ENCODE results near the gene TPR. TPM values are rescaled to one million over a fixed set of nuclear protein-coding genes. Genes with fewer than 3 reads are reported as not detected.

Gene TPR
- total RNA-seq, 1 experiment from 2014 or later = 61.8 TPM

GRCh38 chr1:186292875-186293274, 82.2 kb downstream of the TPR start:
- Histone ChIP-seq H3K27me3 (replicated peaks) (0 out of 2 replicates have a peak, but pooled peaks cover 3% of the 10 kb centered on the region), H3K9me3 (replicated peaks) (no peaks in the 10 kb centered on the region), H3K4me3 (no peak overlapping the region), H3K4me1 (replicated peaks) (no peaks in the 10 kb centered on the region), H3K27ac (no peak overlapping the region), H3K36me3 (no peaks in the 10 kb centered on the region)
- no peak for DNase-seq (ENCODE audit: low read depth in 1 of 2, low spot score in 2 of 2)

GRCh38 chr1:186291271-186291670, 83.8 kb downstream of the TPR start:
- DNase-seq (ENCODE audit: low read depth in 1 of 2, low spot score in 2 of 2) = no peak
- Histone ChIP-seq H3K27ac (no peak overlapping the region), H3K36me3 (no peaks in the 10 kb centered on the region), H3K9me3 (replicated peaks) (no peaks in the 10 kb centered on the region), H3K4me1 (replicated peaks) (no peaks in the 10 kb centered on the region), H3K27me3 (replicated peaks) (0 out of 2 replicates have a peak, but pooled peaks cover 3% of the 10 kb centered on the region), H3K4me3 (no peak overlapping the region)

GRCh38 chr1:186289943-186290545, 85.0 kb downstream of the TPR start:
- Histone ChIP-seq H3K36me3 (no peaks in the 10 kb centered on the region), H3K4me1 (replicated peaks) (no peaks in the 10 kb centered on the region), H3K4me3 (no peak overlapping the region), H3K27ac (no peak overlapping the region), H3K27me3 (replicated peaks) (0 out of 2 replicates have a peak, but pooled peaks cover 3% of the 10 kb centered on the region), H3K9me3 (replicated peaks) (no peaks in the 10 kb centered on the region)
- no peak for DNase-seq (ENCODE audit: low read depth in 1 of 2, low spot score in 2 of 2)

GRCh38 chr1:186286615-186287315, 88.3 kb downstream of the TPR start:
- Histone ChIP-seq H3K4me1 (replicated peaks) (no peaks in the 10 kb centered on the region), H3K4me3 (no peak overlapping the region), H3K36me3 (no peaks in the 10 kb centered on the region), H3K9me3 (replicated peaks) (no peaks in the 10 kb centered on the region), H3K27ac (no peak overlapping the region), H3K27me3 (replicated peaks) (no peaks in the 10 kb centered on the region)
- no peak for DNase-seq (ENCODE audit: low read depth in 1 of 2, low spot score in 2 of 2)

GRCh38 chr1:186283374-186283773, 91.7 kb downstream of the TPR start:
- Histone ChIP-seq H3K9me3 (replicated peaks) (no peaks in the 10 kb centered on the region), H3K4me1 (replicated peaks) (no peaks in the 10 kb centered on the region), H3K4me3 (no peak overlapping the region), H3K27me3 (replicated peaks) (no peaks in the 10 kb centered on the region), H3K27ac (no peak overlapping the region), H3K36me3 (no peaks in the 10 kb centered on the region)
- no peak for DNase-seq (ENCODE audit: low read depth in 1 of 2, low spot score in 2 of 2)

GRCh38 chr1:186282466-186282865, 92.6 kb downstream of the TPR start:
- H3K4me1 ChIP-seq (replicated peaks) = no peaks in the 10 kb centered on the region
- H3K9me3 ChIP-seq (replicated peaks) = no peaks in the 10 kb centered on the region
- no peak overlapping the region for H3K27ac ChIP-seq
- no peaks in the 10 kb centered on the region for H3K36me3 ChIP-seq
- H3K4me3 ChIP-seq = no peak overlapping the region
- no peak for DNase-seq (ENCODE audit: low read depth in 1 of 2, low spot score in 2 of 2)
- no peaks in the 10 kb centered on the region for H3K27me3 ChIP-seq (replicated peaks)

- Histone ChIP-seq H3K9me3 (replicated peaks) (no peaks in the 10 kb centered on the region), H3K27me3 (replicated peaks) (no peaks in the 10 kb centered on the region), H3K4me3 (no peak overlapping the region), H3K27ac (no peak overlapping the region), H3K36me3 (no peaks in the 10 kb centered on the region), H3K4me1 (replicated peaks) (no peaks in the 10 kb centered on the region)
- DNase-seq (ENCODE audit: low read depth in 1 of 2, low spot score in 2 of 2) = no peak
Measured at GRCh38 chr1:186275822-186276221, 99.2 kb downstream of the TPR start.

GRCh38 chr1:186272486-186272885, 102.6 kb downstream of the TPR start:
- Histone ChIP-seq H3K27me3 (replicated peaks) (no peaks in the 10 kb centered on the region), H3K27ac (no peak overlapping the region), H3K9me3 (replicated peaks) (no peaks in the 10 kb centered on the region), H3K4me3 (no peak overlapping the region), H3K4me1 (replicated peaks) (no peaks in the 10 kb centered on the region), H3K36me3 (no peaks in the 10 kb centered on the region)
- no peak for DNase-seq (ENCODE audit: low read depth in 1 of 2, low spot score in 2 of 2)

- DNase-seq (ENCODE audit: low read depth in 1 of 2, low spot score in 2 of 2) = no peak
- Histone ChIP-seq H3K27ac (no peak overlapping the region), H3K4me1 (replicated peaks) (no peaks in the 10 kb centered on the region)
Measured at GRCh38 chr1:186271032-186271431, 104.0 kb downstream of the TPR start.

More at GRCh38 chr1:186271032-186271431, 104.0 kb downstream of the TPR start:
- Histone ChIP-seq H3K27me3 (replicated peaks) (no peaks in the 10 kb centered on the region), H3K36me3 (no peaks in the 10 kb centered on the region), H3K9me3 (replicated peaks) (no peaks in the 10 kb centered on the region), H3K4me3 (no peak overlapping the region)

Other genes with a start within 250 kb of the TPR start
- gene PRG4, start 79.0 kb downstream of the TPR start, total RNA-seq (2014; rRNA removed; shearing (Covaris generic)) = 0.44 TPM in 1 of 2 replicates, not detected in the other
- 16.4 and 19.2 TPM in 2 replicates for gene ODR4, start 585 bp upstream of the TPR start, total RNA-seq (2014; rRNA removed; shearing (Covaris generic))
- not detected in 2 replicates for gene PDC, start 85.9 kb upstream of the TPR start, total RNA-seq (2014; rRNA removed; shearing (Covaris generic))